Measurements from ENCODE around the gene ZBTB46. TPM values are rescaled to one million over a fixed set of nuclear protein-coding genes. Genes with fewer than 3 reads are reported as not detected.

ZBTB46 gene
- total RNA-seq, 1 experiment from 2014 or later, result 18.9 TPM

GRCh38 chr20:63748934-63749270 lies 82.2 kb downstream of the ZBTB46 start:
- H3K27ac Mint-ChIP-seq, result peak overlapping the region; percentile 91
- no peaks in the 10 kb centered on the region for H3K27me3 Mint-ChIP-seq (ENCODE audit: low read depth)
- DNase-seq (ENCODE audit: low spot score), result no peak
- ATAC-seq, result no peak
- H3K4me3 Mint-ChIP-seq, result no peak overlapping the region
- no peaks in the 10 kb centered on the region for H3K36me3 Mint-ChIP-seq
- no peaks in the 10 kb centered on the region for H3K9me3 Mint-ChIP-seq
- POLR2A ChIA-PET, result no interaction called here
- H3K4me1 Mint-ChIP-seq, result peaks cover 10% of the 10 kb centered on the region
- CTCF ChIA-PET, result interaction anchor here (1.2 to 4.3 kb wide), 3 partner anchors 8 to 225 kb away, joined by 3 to 29 read pairs (median 8); no protein-coding TSS in a partner anchor
- TF ChIP-seq HMGXB4 (CRISPR knock-in tag; IDR thresholded peaks at IDR 0.05) (no peak), SMAD4 (CRISPR knock-in tag; IDR thresholded peaks at IDR 0.05) (no peak), ATF6 (CRISPR knock-in tag; IDR thresholded peaks at IDR 0.05) (no peak), ZNF232 (CRISPR knock-in tag; IDR thresholded peaks at IDR 0.05) (no peak), MYBL2 (CRISPR knock-in tag; IDR thresholded peaks at IDR 0.05) (no peak), SOX15 (CRISPR knock-in tag; IDR thresholded peaks at IDR 0.05) (no peak), NR2C2 (CRISPR knock-in tag; IDR thresholded peaks at IDR 0.05) (no peak), RELA (CRISPR knock-in tag; IDR thresholded peaks at IDR 0.05; ENCODE audit: borderline replicate concordance) (no peak), ATF2 (CRISPR knock-in tag; IDR thresholded peaks at IDR 0.05; ENCODE audit: borderline replicate concordance, low read depth) (no peak), NFE2L1 (CRISPR knock-in tag; IDR thresholded peaks at IDR 0.05) (no peak)
- TF ChIP-seq, protein P1, sequence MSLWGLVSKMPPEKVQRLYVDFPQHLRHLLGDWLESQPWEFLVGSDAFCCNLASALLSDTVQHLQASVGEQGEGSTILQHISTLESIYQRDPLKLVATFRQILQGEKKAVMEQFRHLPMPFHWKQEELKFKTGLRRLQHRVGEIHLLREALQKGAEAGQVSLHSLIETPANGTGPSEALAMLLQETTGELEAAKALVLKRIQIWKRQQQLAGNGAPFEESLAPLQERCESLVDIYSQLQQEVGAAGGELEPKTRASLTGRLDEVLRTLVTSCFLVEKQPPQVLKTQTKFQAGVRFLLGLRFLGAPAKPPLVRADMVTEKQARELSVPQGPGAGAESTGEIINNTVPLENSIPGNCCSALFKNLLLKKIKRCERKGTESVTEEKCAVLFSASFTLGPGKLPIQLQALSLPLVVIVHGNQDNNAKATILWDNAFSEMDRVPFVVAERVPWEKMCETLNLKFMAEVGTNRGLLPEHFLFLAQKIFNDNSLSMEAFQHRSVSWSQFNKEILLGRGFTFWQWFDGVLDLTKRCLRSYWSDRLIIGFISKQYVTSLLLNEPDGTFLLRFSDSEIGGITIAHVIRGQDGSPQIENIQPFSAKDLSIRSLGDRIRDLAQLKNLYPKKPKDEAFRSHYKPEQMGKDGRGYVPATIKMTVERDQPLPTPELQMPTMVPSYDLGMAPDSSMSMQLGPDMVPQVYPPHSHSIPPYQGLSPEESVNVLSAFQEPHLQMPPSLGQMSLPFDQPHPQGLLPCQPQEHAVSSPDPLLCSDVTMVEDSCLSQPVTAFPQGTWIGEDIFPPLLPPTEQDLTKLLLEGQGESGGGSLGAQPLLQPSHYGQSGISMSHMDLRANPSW (CRISPR knock-in tag; conservative IDR thresholded peaks at IDR 0.05; ENCODE audit: low read depth), result no peak
- TF ChIP-seq, protein P2, sequence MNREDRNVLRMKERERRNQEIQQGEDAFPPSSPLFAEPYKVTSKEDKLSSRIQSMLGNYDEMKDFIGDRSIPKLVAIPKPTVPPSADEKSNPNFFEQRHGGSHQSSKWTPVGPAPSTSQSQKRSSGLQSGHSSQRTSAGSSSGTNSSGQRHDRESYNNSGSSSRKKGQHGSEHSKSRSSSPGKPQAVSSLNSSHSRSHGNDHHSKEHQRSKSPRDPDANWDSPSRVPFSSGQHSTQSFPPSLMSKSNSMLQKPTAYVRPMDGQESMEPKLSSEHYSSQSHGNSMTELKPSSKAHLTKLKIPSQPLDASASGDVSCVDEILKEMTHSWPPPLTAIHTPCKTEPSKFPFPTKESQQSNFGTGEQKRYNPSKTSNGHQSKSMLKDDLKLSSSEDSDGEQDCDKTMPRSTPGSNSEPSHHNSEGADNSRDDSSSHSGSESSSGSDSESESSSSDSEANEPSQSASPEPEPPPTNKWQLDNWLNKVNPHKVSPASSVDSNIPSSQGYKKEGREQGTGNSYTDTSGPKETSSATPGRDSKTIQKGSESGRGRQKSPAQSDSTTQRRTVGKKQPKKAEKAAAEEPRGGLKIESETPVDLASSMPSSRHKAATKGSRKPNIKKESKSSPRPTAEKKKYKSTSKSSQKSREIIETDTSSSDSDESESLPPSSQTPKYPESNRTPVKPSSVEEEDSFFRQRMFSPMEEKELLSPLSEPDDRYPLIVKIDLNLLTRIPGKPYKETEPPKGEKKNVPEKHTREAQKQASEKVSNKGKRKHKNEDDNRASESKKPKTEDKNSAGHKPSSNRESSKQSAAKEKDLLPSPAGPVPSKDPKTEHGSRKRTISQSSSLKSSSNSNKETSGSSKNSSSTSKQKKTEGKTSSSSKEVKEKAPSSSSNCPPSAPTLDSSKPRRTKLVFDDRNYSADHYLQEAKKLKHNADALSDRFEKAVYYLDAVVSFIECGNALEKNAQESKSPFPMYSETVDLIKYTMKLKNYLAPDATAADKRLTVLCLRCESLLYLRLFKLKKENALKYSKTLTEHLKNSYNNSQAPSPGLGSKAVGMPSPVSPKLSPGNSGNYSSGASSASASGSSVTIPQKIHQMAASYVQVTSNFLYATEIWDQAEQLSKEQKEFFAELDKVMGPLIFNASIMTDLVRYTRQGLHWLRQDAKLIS (CRISPR knock-in tag; IDR thresholded peaks at IDR 0.05; ENCODE audit: borderline replicate concordance), result no peak
- TF ChIP-seq, protein P3, sequence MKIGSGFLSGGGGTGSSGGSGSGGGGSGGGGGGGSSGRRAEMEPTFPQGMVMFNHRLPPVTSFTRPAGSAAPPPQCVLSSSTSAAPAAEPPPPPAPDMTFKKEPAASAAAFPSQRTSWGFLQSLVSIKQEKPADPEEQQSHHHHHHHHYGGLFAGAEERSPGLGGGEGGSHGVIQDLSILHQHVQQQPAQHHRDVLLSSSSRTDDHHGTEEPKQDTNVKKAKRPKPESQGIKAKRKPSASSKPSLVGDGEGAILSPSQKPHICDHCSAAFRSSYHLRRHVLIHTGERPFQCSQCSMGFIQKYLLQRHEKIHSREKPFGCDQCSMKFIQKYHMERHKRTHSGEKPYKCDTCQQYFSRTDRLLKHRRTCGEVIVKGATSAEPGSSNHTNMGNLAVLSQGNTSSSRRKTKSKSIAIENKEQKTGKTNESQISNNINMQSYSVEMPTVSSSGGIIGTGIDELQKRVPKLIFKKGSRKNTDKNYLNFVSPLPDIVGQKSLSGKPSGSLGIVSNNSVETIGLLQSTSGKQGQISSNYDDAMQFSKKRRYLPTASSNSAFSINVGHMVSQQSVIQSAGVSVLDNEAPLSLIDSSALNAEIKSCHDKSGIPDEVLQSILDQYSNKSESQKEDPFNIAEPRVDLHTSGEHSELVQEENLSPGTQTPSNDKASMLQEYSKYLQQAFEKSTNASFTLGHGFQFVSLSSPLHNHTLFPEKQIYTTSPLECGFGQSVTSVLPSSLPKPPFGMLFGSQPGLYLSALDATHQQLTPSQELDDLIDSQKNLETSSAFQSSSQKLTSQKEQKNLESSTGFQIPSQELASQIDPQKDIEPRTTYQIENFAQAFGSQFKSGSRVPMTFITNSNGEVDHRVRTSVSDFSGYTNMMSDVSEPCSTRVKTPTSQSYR (CRISPR knock-in tag; IDR thresholded peaks at IDR 0.05), result no peak
